Mammary epithelial cell (primary cell): ENCODE data around the gene KHDC1L.

ENCODE experiments used
- CTCF ChIP-seq, 2 donors: IDR thresholded peaks in 1 of 2; conservative IDR thresholded peaks in 1 of 2; 2 replicates each; pipeline ENCODE4 v1.5.1; 2011 to 2012; ENCODE audit warnings: inconsistent platforms in 2 of 2, low read length in 2 of 2, mild to moderate bottlenecking in 2 of 2, control low read depth in 1 of 2, low read depth in 1 of 2; ENCODE audit not compliant: insufficient read depth in 1 of 2; ENCODE audit errors: extremely low read depth in 1 of 2
- EZH2 ChIP-seq: IDR thresholded peaks from 2 replicates; pipeline ENCODE4 v1.6.1; 2012; ENCODE audit warnings: low read length, inconsistent platforms, borderline replicate concordance

- TF ChIP-seq CTCF (conservative IDR thresholded peaks at IDR 0.05 in 1 of 2, IDR thresholded peaks at IDR 0.05 in 1 of 2; ENCODE audit: extremely low read depth in 1 of 2, insufficient read depth in 1 of 2, low read depth in 1 of 2, low read length in 2 of 2) (peak in 1 of 2 donors; percentile 7), EZH2 (no peak)
Measured at GRCh38 chr6:73262671-73263569, 37.6 kb upstream of the KHDC1L start, which contains the start of gene KHDC1.
